Thymus (tissue), 11 donors: ENCODE data around the gene PBLD. TPM values are rescaled to one million over a fixed set of nuclear protein-coding genes. Genes with fewer than 3 reads are reported as not detected.
"Not testable (repeated sequence)": the region's sequence is repeated elsewhere in the genome, so short reads cannot be mapped to it uniquely, and the experiment has no call there.

Experiments
- DNase-seq, 9 donors: peaks; one replicate each; pipeline ENCODE4 v3.0.0-alpha.2; 2013; ENCODE audit warnings: low spot score in 9 of 9, low read depth in 6 of 9, missing footprints in 1 of 9
- H3K27ac ChIP-seq, 2 donors: one replicate each; pipeline ENCODE4 v1.5.1; 2013; ENCODE audit warnings: control low read depth in 1 of 2, low read depth in 1 of 2, low read length in 1 of 2, mild to moderate bottlenecking in 1 of 2, moderate library complexity in 1 of 2
- H3K27me3 ChIP-seq, 2 donors: one replicate each; pipeline ENCODE4 v1.5.1; 2013; ENCODE audit warnings: low read length in 1 of 2; ENCODE audit not compliant: control insufficient read depth in 2 of 2, insufficient read depth in 1 of 2
- H3K36me3 ChIP-seq, 2 donors: one replicate each; pipeline ENCODE4 v1.5.1; 2013; ENCODE audit warnings: low read length in 1 of 2, mild to moderate bottlenecking in 1 of 2, moderate library complexity in 1 of 2; ENCODE audit not compliant: control insufficient read depth in 2 of 2, insufficient read depth in 2 of 2
- H3K4me1 ChIP-seq, 2 donors: one replicate each; pipeline ENCODE4 v1.5.1; 2013; ENCODE audit warnings: low read length in 2 of 2; ENCODE audit not compliant: control insufficient read depth in 2 of 2, insufficient read depth in 2 of 2
- H3K4me3 ChIP-seq, 2 donors: one replicate each; pipeline ENCODE4 v1.5.1; 2013; ENCODE audit warnings: low read length in 2 of 2, control low read depth in 1 of 2, mild to moderate bottlenecking in 1 of 2
- H3K9me3 ChIP-seq, 2 donors: one replicate each; pipeline ENCODE4 v1.5.1; 2013; ENCODE audit warnings: low read length in 1 of 2, mild to moderate bottlenecking in 1 of 2; ENCODE audit not compliant: control insufficient read depth in 2 of 2, insufficient read depth in 1 of 2
- WGBS: extraction: QIAGEN DNeasy Blood & Tissue Kit; methylation state at CpG from one replicate; pipeline ENCODE4 v1.1.7; 2013; 5-methylcytosine and 5-hydroxymethylcytosine counted together
- polyA plus RNA-seq: library from polyadenylated mRNA; stranded (reverse); fragments of 200-250 nt; gene quantifications from one replicate; pipeline ENCODE4 v1.2.3, GENCODE V29; 2013
- total RNA-seq: library from RNA; stranded (reverse); fragments of 120-200 nt; gene quantifications from one replicate; pipeline ENCODE4 v1.2.4, GENCODE V29; 2013
- donor health status: healthy.

Gene PBLD
- total and polyA plus RNA-seq, 2 donors = 1.7 to 2.5 TPM

GRCh38 chr10:68318331-68319059 is 14.2 kb downstream of the PBLD start:
- 98% methylated on average over 1 of the region's 1 CpG for WGBS
- Histone ChIP-seq H3K9me3 (peaks cover 0 to 10% of the 10 kb centered on the region in 2 donors), H3K4me1 (peaks cover 2 to 7% of the 10 kb centered on the region in 2 donors), H3K36me3 (no peaks in the 10 kb centered on the region), H3K4me3 (no peak overlapping the region), H3K27ac (no peak overlapping the region), H3K27me3 (no peaks in the 10 kb centered on the region)
- DNase-seq = no peak

GRCh38 chr10:68315582-68315981 is 17.1 kb downstream of the PBLD start:
- H3K27ac ChIP-seq = no peak overlapping the region
- H3K4me3 ChIP-seq = no peak overlapping the region
- DNase-seq = no peak
- no peaks in the 10 kb centered on the region for H3K27me3 ChIP-seq
- H3K4me1 ChIP-seq = peaks cover 2 to 7% of the 10 kb centered on the region in 2 donors
- H3K9me3 ChIP-seq = peaks cover 0 to 10% of the 10 kb centered on the region in 2 donors
- 94% methylated on average over 1 of the region's 1 CpG for WGBS
- no peaks in the 10 kb centered on the region for H3K36me3 ChIP-seq

- not testable (repeated sequence) for DNase-seq
Measured at GRCh38 chr10:68314930-68315329, 17.8 kb downstream of the PBLD start.

GRCh38 chr10:68310531-68310930 is 22.2 kb downstream of the PBLD start:
- Histone ChIP-seq H3K4me1 (peaks cover 2 to 7% of the 10 kb centered on the region in 2 donors), H3K36me3 (no peaks in the 10 kb centered on the region), H3K4me3 (no peak overlapping the region), H3K9me3 (no peaks in the 10 kb centered on the region), H3K27ac (no peak overlapping the region), H3K27me3 (no peaks in the 10 kb centered on the region)
- no peak for DNase-seq

More at GRCh38 chr10:68314930-68315329, 17.8 kb downstream of the PBLD start:
- H3K36me3 ChIP-seq, H3K4me3 ChIP-seq, H3K27me3 ChIP-seq, H3K4me1 ChIP-seq, H3K27ac ChIP-seq: not testable (repeated sequence)
- peaks cover 0 to 10% of the 10 kb centered on the region in 2 donors for H3K9me3 ChIP-seq
- WGBS = 97% methylated on average over 6 of the region's 6 CpGs

- no peak overlapping the region for H3K27ac ChIP-seq
- DNase-seq = no peak
- WGBS = 42% methylated on average over 1 of the region's 1 CpG
Measured at GRCh38 chr10:68305854-68306253, 26.9 kb downstream of the PBLD start.

GRCh38 chr10:68303849-68304412 is 28.8 kb downstream of the PBLD start:
- Histone ChIP-seq H3K4me1 (no peaks in the 10 kb centered on the region), H3K36me3 (no peaks in the 10 kb centered on the region)

More at GRCh38 chr10:68305854-68306253, 26.9 kb downstream of the PBLD start:
- Histone ChIP-seq H3K27me3 (no peaks in the 10 kb centered on the region), H3K9me3 (no peaks in the 10 kb centered on the region), H3K36me3 (no peaks in the 10 kb centered on the region), H3K4me1 (no peaks in the 10 kb centered on the region), H3K4me3 (no peak overlapping the region)

GRCh38 chr10:68302871-68303270 is 29.9 kb downstream of the PBLD start:
- Histone ChIP-seq H3K27me3 (no peaks in the 10 kb centered on the region), H3K9me3 (no peaks in the 10 kb centered on the region), H3K4me1 (no peaks in the 10 kb centered on the region), H3K27ac (no peak overlapping the region), H3K4me3 (no peak overlapping the region), H3K36me3 (no peaks in the 10 kb centered on the region)
- WGBS = 88% methylated on average over 5 of the region's 5 CpGs
- no peak for DNase-seq

More at GRCh38 chr10:68303849-68304412, 28.8 kb downstream of the PBLD start:
- no peaks in the 10 kb centered on the region for H3K27me3 ChIP-seq
- no peak overlapping the region for H3K27ac ChIP-seq
- no peak overlapping the region for H3K4me3 ChIP-seq
- DNase-seq = no peak
- WGBS = 92% methylated on average over 7 of the region's 7 CpGs
- no peaks in the 10 kb centered on the region for H3K9me3 ChIP-seq

- DNase-seq = no peak
- 73% methylated on average over 2 of the region's 2 CpGs for WGBS
- H3K27me3 ChIP-seq = no peaks in the 10 kb centered on the region
- H3K27ac ChIP-seq = no peak overlapping the region
- H3K36me3 ChIP-seq = no peaks in the 10 kb centered on the region
- no peaks in the 10 kb centered on the region for H3K9me3 ChIP-seq
- H3K4me3 ChIP-seq = no peak overlapping the region
- no peaks in the 10 kb centered on the region for H3K4me1 ChIP-seq
Measured at GRCh38 chr10:68302503-68302823, 30.3 kb downstream of the PBLD start.

- no peak overlapping the region for H3K4me3 ChIP-seq
- WGBS = 63% methylated on average over 6 of the region's 6 CpGs
- H3K9me3 ChIP-seq = no peaks in the 10 kb centered on the region
- peak in 4 of 9 donors; percentile 8 to 44 (median 12) for DNase-seq
- no peaks in the 10 kb centered on the region for H3K27me3 ChIP-seq
- no peaks in the 10 kb centered on the region for H3K4me1 ChIP-seq
- no peaks in the 10 kb centered on the region for H3K36me3 ChIP-seq
- H3K27ac ChIP-seq = no peak overlapping the region
Measured at GRCh38 chr10:68301790-68302502, 30.8 kb downstream of the PBLD start.
